M059J (cell line): ENCODE data around the gene PDE4DIP. TPM values are rescaled to one million over a fixed set of nuclear protein-coding genes. Genes with fewer than 3 reads are reported as not detected.
"Not testable (repeated sequence)": the region's sequence is repeated elsewhere in the genome, so short reads cannot be mapped to it uniquely, and the experiment has no call there.

Source experiments
- DNase-seq: peaks from one replicate; pipeline ENCODE4 v3.0.0-alpha.2; 2012; ENCODE audit warnings: low read depth
- total RNA-seq: library from RNA; depleted of rRNA; stranded (reverse); fragments of >200 nt; shearing (Covaris generic); gene quantifications from 2 replicates; pipeline ENCODE4 v1.2.3, GENCODE V29; 2014; rRNA removed

The PDE4DIP gene
- total RNA-seq = 28.9 and 38.6 TPM in 2 replicates

DNA sequence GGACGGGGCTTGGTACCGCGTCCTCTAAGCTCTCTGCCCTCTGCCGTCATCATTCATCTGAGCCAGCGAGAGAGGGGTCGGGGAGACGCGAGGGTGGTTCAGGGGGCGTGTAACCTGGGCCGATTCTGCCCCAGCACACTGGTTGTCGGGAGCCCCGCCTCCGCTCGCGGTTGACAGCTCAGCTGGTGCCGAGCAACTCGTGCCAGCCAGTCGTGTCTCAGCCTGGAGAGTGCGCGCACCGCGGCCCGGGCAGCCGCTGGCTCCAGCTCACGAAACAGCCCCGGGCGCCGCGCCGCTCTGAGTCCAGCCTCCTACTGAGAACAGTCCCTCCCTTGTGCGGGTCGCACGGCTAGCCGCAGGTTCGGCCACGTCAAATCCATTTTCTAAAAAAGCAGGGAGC is at the start of gene PDE4DIP:
Gene PDE4DIP (plus strand): TSS at position 209 of the 400 bp plus-strand sequence. CDS start 347 bp downstream, outside the sequence.
- DNase-seq = not testable (repeated sequence)

DNA sequence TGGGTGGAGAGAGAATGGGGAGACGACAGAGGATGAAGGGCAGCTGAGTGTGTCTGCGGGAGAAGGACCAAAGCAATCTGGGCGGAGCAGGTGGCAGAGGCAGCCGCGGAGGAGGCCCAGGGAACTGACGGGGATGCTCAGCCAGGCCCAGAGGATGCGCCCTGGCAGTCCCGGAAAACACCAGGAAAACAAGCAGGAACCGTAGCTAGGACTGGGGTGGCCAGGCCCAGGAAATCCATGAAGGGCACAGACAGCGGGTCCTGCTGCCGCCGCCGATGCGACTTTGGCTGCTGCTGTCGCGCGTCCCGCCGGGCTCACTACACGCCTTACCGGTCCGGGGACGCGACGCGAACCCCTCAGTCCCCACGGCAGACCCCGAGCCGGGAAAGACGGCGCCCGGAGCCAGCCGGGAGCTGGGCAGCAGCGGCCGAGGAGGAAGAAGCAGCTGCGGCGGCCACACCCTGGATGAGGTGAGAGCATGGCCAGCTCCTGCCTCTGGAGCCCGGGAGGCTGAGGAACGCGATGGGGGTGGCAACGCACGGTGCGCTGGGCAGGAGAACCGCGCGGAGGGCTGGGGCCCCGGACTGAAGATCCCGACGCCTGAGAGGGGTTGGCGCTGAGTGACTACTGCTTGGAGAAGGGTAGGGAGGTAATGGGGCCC is 35.8 kb upstream of the PDE4DIP start:
- not testable (repeated sequence) for DNase-seq

DNA sequence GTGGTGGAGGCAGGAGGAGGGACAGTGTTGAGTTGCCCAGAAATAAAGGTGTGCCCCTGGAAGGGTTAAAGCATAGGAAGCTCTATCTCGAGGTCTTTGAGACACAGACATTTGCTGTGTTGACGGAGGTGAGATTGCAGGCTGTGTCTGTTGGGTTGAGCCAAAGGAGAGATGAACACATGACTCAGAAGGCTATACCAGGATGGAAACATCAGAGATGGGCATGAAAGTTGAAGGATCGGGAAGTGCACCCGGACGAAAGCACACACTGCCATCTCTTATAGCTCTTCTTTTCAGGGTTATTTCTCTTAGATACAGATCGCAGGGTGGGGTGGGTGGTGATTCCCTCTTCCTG is 35.3 kb upstream of the PDE4DIP start:
- DNase-seq = not testable (repeated sequence)

DNA sequence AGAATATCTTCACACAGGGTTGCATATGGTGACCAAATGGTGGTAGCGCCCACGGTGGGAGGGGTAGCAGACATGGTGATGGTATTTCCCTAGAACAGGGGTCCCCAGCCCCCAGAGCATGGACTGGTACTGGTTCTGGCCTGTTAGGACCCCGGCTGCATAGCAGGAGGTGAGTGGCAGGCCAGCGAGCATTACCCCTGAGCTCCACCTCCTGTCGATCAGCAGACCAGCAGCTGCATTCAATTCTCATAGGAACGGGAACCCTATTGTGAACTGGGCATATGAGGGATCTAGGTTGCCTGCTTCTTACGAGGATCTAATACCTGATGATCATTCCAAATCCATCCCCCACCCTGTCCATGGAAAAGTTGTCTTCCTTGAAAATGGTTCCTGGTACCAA is 22.0 kb upstream of the PDE4DIP start:
- not testable (repeated sequence) for DNase-seq

DNA sequence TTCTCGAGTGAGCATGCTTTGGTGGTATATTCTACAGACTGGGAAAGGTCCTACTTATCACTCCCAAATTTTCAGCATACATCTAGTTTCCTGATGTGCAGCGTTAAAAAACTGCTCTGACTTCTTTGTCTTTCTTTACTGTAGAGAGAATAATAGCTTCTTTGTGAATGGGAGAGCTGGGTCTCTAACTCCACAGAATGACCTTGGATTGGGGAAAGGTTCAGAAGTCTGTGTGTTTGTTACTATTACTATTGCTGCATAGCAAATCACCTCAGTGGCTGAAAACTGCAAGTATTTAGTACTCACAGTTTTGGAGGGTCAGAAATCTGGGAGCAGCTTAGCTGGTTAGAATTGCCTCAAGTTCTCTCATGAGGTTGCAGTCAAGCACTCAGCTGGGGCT is 20.4 kb upstream of the PDE4DIP start:
- DNase-seq = not testable (repeated sequence)

DNA sequence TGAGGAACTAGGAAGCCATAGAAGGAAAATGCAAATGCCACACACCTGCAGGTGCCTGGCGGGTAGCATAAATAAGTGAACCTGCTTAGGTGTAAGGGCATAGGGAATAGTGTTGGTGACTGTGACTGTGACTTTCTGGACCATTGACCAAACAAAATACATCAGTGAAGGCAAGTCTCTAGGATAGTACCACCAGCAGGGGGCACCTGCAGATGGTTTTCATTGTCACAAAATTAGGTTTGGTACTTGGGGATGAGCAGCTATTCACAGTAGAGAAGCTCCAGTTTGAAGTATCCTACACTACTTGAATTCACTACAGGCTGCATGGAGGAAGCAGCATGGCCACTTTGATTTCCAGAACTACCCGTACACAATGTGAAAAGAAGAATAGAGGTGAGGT is 19.2 kb upstream of the PDE4DIP start:
- not testable (repeated sequence) for DNase-seq

DNA sequence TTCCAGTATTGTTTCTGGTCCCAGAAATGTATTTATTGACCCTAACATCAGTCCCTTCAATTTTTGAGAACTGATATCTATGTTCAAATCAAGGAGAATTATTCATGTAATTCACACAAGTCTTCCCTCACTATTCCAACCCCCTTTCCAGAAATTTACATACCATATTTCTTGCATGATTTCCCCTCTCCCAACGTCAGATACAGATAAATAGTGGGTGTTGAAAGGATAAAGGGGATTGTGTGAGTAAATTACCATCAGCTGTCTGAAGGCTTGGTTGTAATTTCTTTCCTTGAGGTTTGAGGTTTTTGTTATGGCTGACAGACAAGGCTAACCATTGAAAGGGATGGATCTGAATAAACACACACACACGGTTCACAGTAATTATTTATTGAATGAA is 15.7 kb upstream of the PDE4DIP start:
- not testable (repeated sequence) for DNase-seq

DNA sequence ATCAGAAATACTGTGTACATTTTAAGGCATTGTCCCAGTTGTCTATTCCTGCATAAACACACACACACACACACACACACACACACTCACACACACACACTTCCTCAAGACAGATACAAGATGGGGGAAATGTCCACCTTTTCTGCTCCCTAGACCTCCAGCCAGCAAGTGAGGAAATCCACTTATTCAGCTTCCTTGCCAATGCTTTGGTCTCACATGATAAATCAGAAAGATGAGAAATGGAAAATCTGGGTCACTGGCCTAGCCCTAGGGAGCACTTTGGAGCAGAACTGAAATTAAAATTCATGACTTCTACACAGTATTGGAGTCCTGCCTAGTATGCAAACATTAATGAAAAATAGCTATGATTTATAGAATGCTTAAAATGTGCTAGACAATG is 15.3 kb upstream of the PDE4DIP start:
- not testable (repeated sequence) for DNase-seq

DNA sequence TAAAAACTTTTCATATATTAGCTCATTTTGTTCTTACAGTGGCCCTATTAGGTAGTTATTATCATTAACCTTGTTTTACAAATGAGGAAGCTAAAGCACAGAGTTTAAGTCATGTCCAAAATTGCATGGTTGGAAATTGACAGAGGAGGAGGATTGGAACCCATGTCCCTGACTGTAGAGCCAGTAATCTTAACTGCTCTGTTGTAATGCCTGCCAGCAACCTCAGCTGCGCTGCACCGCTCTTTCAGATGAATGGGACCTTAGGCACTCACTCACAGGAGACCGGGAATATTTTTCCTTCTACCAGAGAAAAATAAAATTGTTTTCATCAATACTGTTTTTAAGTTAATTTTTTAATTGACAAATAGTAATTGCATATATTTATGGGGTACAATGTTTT is 14.9 kb upstream of the PDE4DIP start:
- not testable (repeated sequence) for DNase-seq

DNA sequence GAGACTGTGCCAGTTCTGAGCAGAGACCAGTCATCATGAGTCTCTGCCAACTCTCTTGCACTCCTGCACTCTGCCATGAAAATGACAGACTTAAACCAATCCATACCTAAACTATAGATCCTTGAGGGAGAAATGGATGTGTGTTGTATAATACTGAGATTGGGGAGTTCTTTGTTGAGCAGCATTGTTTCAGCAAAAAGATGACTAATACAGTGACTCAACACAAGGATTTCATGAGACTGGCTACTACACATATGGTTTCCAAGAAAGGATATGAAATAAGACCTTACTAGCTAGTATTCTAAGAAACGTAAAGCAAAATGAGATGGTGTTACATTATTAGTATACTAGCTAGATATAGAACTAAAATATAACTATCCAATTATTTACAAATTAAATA is 3.0 kb upstream of the PDE4DIP start:
- DNase-seq = not testable (repeated sequence)

DNA sequence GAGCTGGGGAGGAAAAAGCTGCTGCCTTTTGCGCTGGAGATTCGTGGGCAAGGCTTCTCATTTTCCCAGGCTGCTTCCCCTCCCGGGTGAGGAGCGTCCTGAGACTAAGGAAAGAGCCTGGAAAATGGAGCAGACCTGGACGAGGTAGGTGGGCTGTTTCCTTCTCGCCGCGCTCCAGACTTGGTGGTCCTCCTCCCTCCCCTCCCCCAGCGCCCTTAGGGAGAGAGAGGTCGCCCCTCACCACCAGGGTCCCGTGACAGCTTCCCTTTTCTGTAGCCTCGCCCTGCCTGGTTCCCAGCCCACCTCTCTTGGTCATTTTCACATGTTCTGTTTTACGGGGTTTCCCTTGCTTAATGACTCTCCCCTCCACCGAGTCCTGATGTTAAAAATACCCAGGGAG is 423 bp downstream of the PDE4DIP start:
- DNase-seq = not testable (repeated sequence)

DNA sequence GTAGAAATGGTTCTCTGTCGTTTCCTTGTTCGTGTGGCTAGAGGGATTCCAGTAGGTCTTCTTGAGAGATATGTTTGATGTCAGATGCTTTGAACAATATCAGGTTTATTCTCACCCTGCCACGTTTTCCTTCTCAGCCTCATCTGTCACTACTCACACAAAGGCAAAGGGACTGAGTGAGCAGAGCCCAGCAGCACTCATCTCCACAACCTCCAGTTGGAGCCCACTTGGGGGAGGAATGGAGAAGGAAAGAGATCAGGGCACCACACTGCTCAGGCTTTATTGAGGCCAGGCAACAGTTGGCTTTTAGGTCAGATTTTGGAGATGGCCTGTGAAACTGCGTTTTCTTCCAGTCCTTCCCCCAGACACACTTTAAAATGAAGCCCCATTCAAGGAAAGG is 840 bp downstream of the PDE4DIP start:
- DNase-seq = not testable (repeated sequence)

DNA sequence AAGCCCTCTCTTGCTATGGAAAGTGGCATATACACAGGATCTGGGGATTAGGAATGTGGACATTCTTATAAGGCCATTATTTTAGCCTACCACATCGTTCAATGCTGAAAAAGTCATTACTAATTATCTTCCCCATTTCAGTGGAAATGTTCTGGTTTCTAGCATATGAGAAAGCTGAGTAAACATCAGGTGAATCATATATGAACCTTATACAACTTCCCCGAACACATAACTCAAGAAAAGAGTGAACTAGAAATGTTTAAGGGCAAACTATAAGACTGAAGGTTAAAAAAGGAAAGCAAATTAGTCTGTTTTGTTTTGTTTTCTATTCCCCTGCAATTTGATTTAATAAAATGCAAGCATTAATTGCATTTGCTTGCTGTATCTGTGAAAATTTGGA is 6.1 kb downstream of the PDE4DIP start:
- not testable (repeated sequence) for DNase-seq

DNA sequence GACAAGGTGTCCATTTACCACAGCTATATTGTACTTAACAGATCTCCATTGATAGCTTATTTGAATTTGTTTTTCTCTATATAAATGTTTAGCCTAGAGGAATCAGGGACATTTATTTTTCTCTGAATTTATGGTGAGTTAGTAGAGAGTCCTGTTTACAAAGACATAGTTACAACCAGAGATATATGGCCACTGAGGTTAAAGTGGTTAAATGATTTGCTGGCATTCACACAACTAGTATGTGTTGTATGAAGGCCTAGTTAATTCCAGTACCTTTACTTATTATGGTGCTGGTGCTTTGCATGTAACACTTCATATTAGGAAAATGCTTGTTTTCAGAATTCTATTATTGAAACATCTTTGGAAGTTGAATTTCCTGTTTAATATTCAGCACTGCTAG is 6.6 kb downstream of the PDE4DIP start:
- DNase-seq = not testable (repeated sequence)

DNA sequence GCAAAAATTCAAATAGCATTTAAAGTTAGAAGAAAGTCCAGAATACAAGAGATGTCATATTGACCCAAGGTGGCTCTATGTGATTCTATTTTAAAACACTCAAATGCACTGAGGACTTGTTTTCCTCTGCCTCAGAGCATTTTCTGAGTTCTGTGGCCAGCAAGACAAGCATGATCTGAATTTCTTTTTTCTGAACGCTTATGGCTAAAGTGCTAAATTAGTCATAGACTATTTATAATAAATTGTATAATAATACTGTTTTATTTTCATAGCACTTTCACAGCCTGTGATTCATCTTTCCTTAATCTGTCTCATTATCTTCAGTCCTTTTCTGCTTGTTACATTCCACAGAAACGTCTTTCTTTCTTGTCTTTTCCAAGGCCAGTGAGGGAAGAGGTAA is 7.5 kb downstream of the PDE4DIP start:
- DNase-seq = not testable (repeated sequence)

DNA sequence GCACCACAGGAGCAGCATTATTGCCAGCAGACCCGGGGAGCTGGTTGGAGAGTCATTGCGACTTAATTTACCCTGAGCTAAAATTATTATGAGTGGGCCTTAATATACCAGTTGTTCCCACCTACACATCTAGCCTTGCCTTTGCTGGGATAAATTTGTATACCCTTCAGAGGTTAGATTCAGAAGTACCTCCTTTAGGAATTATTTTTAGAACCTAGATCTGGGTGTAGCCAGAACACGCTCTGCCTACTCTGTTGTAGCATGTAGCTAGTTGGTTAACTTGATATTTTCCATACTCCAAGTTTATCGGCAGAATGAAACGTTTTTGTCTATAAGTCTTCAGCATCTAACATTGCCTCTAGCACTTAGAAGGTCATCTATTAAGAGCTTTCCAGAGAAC is 9.1 kb downstream of the PDE4DIP start:
- not testable (repeated sequence) for DNase-seq

DNA sequence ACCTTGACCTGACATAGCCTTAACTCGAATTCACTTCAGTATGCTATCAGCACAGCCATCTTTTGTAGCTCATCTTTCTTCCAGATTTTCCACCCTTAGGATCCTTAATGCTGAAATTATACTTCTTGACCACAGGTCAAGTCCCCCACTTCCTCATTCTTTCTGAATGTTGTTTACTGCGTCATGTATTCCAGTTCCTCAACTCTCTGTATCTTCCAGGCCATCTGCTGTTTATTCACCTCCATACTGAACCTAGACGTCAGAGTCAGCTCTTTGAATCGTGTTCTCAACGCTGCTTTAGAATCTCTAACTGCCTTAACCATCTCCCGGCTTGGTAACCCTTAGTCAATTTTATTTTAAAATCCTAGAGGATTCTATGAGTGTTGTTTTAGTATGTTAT is 9.8 kb downstream of the PDE4DIP start:
- not testable (repeated sequence) for DNase-seq

DNA sequence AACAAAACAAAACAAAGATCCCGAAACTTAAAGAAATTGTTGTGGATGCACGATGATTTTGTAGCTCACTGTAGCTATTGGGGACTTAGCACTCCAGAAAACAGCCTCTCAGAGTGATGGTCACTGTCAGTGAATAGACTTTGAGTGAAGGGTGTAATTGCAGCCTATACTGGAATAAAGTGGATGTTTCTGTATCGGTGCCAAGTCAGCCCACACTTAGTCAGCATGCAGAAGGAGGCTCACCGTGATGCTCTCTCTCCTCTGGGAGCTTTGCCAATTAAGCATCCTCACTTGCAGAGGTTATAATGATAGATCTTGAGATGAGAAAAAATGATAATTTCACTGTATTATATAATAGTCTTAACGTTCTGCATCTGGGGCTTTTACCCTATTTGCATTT is 11.1 kb downstream of the PDE4DIP start:
- not testable (repeated sequence) for DNase-seq

DNA sequence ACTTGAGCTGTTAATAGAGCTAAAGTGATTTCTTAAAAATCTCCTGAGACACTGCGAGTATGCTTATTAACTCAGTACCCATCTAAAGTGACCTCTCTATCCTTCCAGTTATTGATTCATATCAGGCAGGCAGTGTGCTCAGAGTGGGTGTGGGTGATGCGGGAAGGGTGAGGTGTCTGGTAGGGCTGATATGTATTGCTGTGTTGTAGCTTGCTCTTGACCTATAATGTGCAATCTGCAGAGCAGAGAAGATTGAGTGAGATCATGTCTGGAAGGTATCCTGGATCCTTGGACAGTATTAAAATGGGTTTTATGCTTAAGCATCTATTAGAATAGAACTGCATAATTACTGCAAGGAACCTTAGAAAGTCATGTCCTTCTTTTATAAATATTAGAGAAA is 15.8 kb downstream of the PDE4DIP start:
- not testable (repeated sequence) for DNase-seq

DNA sequence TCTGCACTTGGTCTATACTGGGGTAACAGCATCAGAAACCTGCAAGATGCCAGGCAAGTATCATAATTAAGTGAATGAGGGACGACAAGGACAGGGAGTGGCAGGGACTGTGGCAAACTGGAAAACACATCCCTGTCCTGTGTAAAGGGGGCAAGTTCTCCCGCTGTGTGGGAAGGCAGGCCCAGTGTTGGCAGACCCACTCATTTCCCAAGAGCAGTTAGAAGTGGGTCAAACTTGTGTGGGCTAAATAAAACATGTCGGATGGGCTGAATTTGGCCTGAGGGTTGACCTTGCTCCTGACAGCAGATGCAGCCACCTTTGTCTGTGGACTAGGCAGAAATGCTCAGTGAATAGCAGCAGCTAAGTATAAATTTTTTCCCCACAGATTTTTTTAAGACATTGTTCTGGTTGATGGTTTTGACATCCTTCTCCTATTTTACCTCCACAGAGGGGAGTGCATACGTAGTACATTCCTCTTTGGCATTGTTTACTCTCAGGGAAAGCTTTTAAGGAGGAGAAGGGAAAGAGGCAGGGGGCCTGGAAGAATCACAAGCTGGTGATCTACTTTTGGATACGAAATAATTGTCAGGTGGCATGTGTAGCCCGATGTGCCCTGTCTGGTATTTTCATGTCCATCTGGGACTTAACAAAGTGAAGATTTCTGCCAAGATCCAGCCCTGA is 16.5 kb downstream of the PDE4DIP start:
- not testable (repeated sequence) for DNase-seq

DNA sequence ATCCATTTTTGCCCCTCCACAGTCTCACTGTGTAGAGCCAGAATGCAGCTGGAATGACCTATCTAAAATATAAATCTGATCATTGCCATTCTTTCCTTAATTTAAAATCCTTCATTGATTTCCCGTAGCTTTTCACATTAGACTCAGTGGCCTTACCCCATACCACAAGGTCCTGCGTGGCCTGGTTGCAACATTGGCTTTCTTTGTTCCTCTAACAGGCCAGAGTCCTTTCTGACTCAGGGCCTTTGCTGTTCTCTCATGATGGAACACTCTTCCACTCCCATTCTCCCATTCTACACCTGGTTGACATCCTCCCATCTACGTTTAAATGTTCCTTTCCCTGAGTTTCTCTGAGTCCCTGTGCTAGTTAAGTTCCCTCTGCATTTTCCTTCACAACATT is 18.4 kb downstream of the PDE4DIP start:
- DNase-seq = not testable (repeated sequence)

DNA sequence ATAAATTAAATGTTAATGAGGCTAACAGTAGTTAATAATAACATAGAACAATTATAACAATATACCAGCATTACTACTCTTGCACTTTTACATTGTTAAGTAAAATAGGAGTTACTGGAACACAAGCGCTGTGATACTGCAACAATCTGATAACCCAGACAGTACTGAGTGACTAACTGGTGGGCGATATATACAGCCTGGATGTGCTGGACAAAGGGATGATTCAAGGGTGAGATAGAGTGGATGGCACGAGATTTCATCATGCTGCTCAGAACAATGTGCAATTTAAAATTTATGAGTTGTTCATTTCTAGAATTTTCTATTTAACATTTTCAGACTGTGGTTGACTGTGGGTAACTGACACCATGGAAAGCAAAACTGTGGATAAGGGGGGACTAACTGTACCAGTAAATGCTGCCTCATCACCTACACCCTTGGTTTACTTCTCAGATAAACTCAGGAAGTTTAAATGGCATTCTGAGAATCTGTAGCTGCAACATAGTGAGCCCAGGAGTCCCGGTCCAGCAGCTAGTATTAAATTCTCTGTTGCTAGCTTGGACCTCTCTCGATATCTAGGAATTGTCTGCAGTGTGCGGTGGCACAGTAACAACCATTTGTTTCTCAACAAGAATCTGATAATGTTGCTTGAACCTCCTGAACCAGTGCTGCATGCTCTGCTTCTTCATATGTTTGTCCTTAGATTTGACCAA is 24.9 kb downstream of the PDE4DIP start:
- not testable (repeated sequence) for DNase-seq

DNA sequence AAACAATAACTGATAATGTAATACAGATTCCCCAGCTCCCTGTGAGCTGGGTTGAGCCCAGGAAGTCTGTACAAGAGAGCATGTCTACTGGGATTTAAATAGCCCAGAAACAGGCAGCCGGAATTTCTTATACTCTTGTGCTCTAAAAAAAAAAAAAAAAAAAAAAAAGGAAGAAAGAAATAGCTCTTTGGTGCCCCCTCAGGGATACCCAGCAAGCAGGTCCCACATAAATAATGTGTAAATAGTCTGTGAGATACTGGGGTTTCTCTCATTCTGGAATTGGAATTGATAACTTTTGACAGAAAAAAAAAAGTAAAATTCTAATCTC is 25.4 kb downstream of the PDE4DIP start:
- DNase-seq = not testable (repeated sequence)
